SK-N-SH (cell line): Measurements from ENCODE around the gene MAN2C1. TPM values are rescaled to one million over a fixed set of nuclear protein-coding genes. Genes with fewer than 3 reads are reported as not detected.
"Not testable (repeated sequence)": the region's sequence is repeated elsewhere in the genome, so short reads cannot be mapped to it uniquely, and the experiment has no call there.

Source experiments
- CTCF ChIA-PET: fragments of 300-600, 350-600 bp; formaldehyde crosslinking; extraction: SDS; loops from one replicate; lab custom pipeline; 2021; lab: Yijun Ruan, JAX
- POLR2A ChIA-PET: fragments of 350-600 bp; sonication (Branson Sonifier 250); formaldehyde crosslinking; extraction: SDS; loops from one replicate; lab custom pipeline; 2020; ENCODE audit warnings: antibody characterized with exemption, inconsistent platforms; lab: Yijun Ruan, JAX
- DNase-seq: peaks from one replicate; pipeline ENCODE4 v3.0.0; 2012
- H2AFZ ChIP-seq: fragments of 200-600 bp; sonication (generic); 2 replicates; pipeline ENCODE4 v1.8.1; 2016; ENCODE audit warnings: antibody characterized with exemption, mild to moderate bottlenecking, low read depth
- H3F3A ChIP-seq: fragments of 200-600 bp; sonication (generic); replicated peaks from 2 replicates; pipeline ENCODE3; 2016; ENCODE audit warnings: antibody characterized with exemption, mild to moderate bottlenecking; ENCODE audit not compliant: insufficient read depth
- H3K27ac ChIP-seq, 2 experiments: fragments of 200-500 bp in 1 of 2; fragments of 200-600 bp in 1 of 2; sonication (Bioruptor generic) in 1 of 2; sonication (generic), shearing (Covaris generic) in 1 of 2; 2 replicates each; pipeline versions ENCODE4 v1.5.1 to v1.6.1; 2014 to 2016; ENCODE audit warnings: low read depth in 2 of 2, inconsistent platforms in 1 of 2, low read length in 1 of 2, mild to moderate bottlenecking in 1 of 2, mixed read lengths in 1 of 2
- H3K27me3 ChIP-seq: fragments of 200-600 bp; sonication (generic), shearing (Covaris generic); 2 replicates; pipeline ENCODE4 v1.6.1; 2016; ENCODE audit warnings: mixed run types; ENCODE audit not compliant: insufficient read depth
- H3K36me3 ChIP-seq, 2 experiments: fragments of 200-500 bp in 1 of 2; fragments of 200-600 bp in 1 of 2; sonication (Bioruptor generic) in 1 of 2; sonication (generic) in 1 of 2; replicated peaks in 1 of 2; 2 replicates each; pipeline versions ENCODE3 to v1.5.1; 2014 to 2016; ENCODE audit warnings: low read length in 1 of 2, mild to moderate bottlenecking in 1 of 2; ENCODE audit not compliant: insufficient read depth in 2 of 2, control insufficient read depth in 1 of 2
- H3K4me1 ChIP-seq, 2 experiments: fragments of 200-500 bp in 1 of 2; fragments of 200-600 bp in 1 of 2; sonication (Bioruptor generic) in 1 of 2; sonication (generic), shearing (Covaris generic) in 1 of 2; 2 replicates each; pipeline versions ENCODE4 v1.5.1 to v1.6.1; 2014 to 2016; ENCODE audit warnings: low read depth in 1 of 2, low read length in 1 of 2, mixed run types in 1 of 2; ENCODE audit not compliant: insufficient read depth in 2 of 2, control insufficient read depth in 1 of 2
- H3K4me2 ChIP-seq: fragments of 200-600 bp; sonication (generic), shearing (Covaris generic); 2 replicates; pipeline ENCODE4 v1.6.1; 2017; ENCODE audit warnings: mixed run types
- H3K4me3 ChIP-seq, 2 experiments: fragments of 200-500 bp in 1 of 2; fragments of 200-600 bp in 1 of 2; sonication (Bioruptor generic) in 1 of 2; sonication (generic), shearing (Covaris generic) in 1 of 2; 2 replicates each; pipeline versions ENCODE4 v1.5.1 to v1.8.1; 2014 to 2016; ENCODE audit warnings: low read depth in 2 of 2, inconsistent platforms in 1 of 2, low read length in 1 of 2, mild to moderate bottlenecking in 1 of 2, mixed read lengths in 1 of 2, moderate library complexity in 1 of 2
- H3K79me2 ChIP-seq: fragments of 200-600 bp; sonication (generic); 2 replicates; pipeline ENCODE4 v1.8.1; 2017; ENCODE audit warnings: mild to moderate bottlenecking; ENCODE audit not compliant: insufficient read depth
- H3K9ac ChIP-seq: fragments of 200-600 bp; sonication (generic); 2 replicates; pipeline ENCODE4 v1.6.1; 2017; ENCODE audit warnings: mixed run types
- H3K9me2 ChIP-seq: fragments of 200-600 bp; sonication (generic); 2 replicates; pipeline ENCODE4 v1.6.1; 2017; ENCODE audit warnings: mixed run types
- H3K9me3 ChIP-seq: fragments of 200-600 bp; sonication (generic); 2 replicates; pipeline ENCODE4 v1.6.1; 2017; ENCODE audit warnings: mixed run types, mild to moderate bottlenecking, moderate library complexity
- H4K20me1 ChIP-seq: fragments of 200-600 bp; sonication (generic); 2 replicates; pipeline ENCODE4 v1.6.1; 2017; ENCODE audit warnings: mild to moderate bottlenecking, mixed run types; ENCODE audit not compliant: insufficient read depth
- GABPA ChIP-seq: IDR thresholded peaks from 2 replicates; pipeline ENCODE4 v1.4.0; 2012; ENCODE audit warnings: low read depth, mild to moderate bottlenecking
- IRF3 ChIP-seq: fragments of 150-350 bp; IDR thresholded peaks from 2 replicates; pipeline ENCODE4 v1.6.1; 2016; ENCODE audit warnings: mild to moderate bottlenecking, low read depth, low read length
- MXI1 ChIP-seq: IDR thresholded peaks from 2 replicates; pipeline ENCODE4 v1.6.1; 2012; ENCODE audit warnings: mild to moderate bottlenecking, low read depth, low read length, improper control_type of control experiment
- NRF1 ChIP-seq: IDR thresholded peaks from 2 replicates; pipeline ENCODE4 v1.6.1; 2012; ENCODE audit warnings: low read depth, mild to moderate bottlenecking, low read length
- RAD21 ChIP-seq: IDR thresholded peaks from 2 replicates; pipeline ENCODE4 v1.6.1; 2012; ENCODE audit warnings: mild to moderate bottlenecking, low read length
- RCOR1 ChIP-seq: fragments of 150-350 bp; IDR thresholded peaks from 2 replicates; pipeline ENCODE4 v1.6.1; 2017; ENCODE audit warnings: antibody characterized with exemption, low read length
- RXRA ChIP-seq: IDR thresholded peaks from 2 replicates; pipeline ENCODE4 v1.4.0; 2012; ENCODE audit warnings: low read depth, mild to moderate bottlenecking, borderline replicate concordance
- TCF12 ChIP-seq: IDR thresholded peaks from 2 replicates; pipeline ENCODE4 v1.4.0; 2012
- USF2 ChIP-seq: fragments of 150-350 bp; IDR thresholded peaks from 2 replicates; pipeline ENCODE4 v1.6.1; 2017; ENCODE audit warnings: antibody characterized with exemption, low read length, low read depth, borderline replicate concordance
- WGBS: methylation state at CpG from one replicate; pipeline ENCODE4 v1.1.6; 2017; ENCODE audit warnings: low lambda C conversion rate; 5-methylcytosine and 5-hydroxymethylcytosine counted together
- polyA plus RNA-seq, 3 experiments: library from polyadenylated mRNA; depleted of rRNA; stranded (reverse); fragments of >200 nt; gene quantifications; 2 replicates each; pipeline ENCODE4 v1.2.3, GENCODE V29; 2012
- TF ChIP-seq, protein P1 (sequence below): IDR thresholded peaks from 2 replicates; pipeline ENCODE4 v1.4.0; 2012; ENCODE audit warnings: low read depth, borderline replicate concordance
- TF ChIP-seq, protein P2 (sequence below): IDR thresholded peaks from 2 replicates; pipeline ENCODE4 v1.4.0; 2012; ENCODE audit warnings: low read depth
- TF ChIP-seq, protein P3 (sequence below): IDR thresholded peaks from 2 replicates; pipeline ENCODE4 v1.6.1; 2012; ENCODE audit warnings: mild to moderate bottlenecking, low read depth, low read length, moderate library complexity

Gene MAN2C1
- polyA plus RNA-seq, 1 of the 3 experiments (the other 2 are of a cell fraction) = 132 TPM

DNA sequence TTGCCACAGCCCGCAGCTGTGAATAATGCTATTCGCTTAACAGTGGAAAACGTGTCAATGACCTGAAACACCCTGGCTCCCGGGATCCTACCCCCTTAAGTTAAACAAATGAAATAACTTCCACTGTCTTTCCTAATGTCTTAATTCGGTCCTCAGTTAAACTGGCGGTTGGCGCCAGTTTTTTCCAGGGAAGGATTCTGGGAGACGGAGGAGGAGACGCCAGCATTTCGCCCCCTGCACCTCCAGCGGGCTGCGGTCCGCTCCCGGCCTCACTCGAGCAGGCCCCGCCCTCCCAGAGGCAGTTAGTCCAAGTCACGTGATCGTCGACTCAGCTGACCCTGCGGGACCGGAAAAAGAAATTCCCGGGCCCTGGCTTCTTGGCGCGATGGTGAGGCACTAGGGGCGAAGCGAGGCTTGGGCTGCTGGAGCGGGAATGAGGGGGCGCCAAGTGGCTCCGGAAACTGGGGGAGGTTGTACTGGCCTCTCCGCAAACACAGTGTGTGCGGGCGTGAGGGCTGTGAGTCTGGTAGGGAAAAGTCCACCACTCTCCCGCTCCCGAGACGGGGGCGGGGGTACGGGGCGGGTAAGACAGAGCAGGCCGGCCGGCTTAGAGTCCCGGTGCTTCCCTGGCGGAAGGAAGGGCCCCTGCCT lies 32.6 kb downstream of the MAN2C1 start, which contains the start of gene COMMD4 (continued):
- TF ChIP-seq USF2 = peak; percentile 95
- 0 out of 2 replicates have a peak, but pooled peaks have one; percentile 43 for TF ChIP-seq RCOR1
- TF ChIP-seq, protein P1, sequence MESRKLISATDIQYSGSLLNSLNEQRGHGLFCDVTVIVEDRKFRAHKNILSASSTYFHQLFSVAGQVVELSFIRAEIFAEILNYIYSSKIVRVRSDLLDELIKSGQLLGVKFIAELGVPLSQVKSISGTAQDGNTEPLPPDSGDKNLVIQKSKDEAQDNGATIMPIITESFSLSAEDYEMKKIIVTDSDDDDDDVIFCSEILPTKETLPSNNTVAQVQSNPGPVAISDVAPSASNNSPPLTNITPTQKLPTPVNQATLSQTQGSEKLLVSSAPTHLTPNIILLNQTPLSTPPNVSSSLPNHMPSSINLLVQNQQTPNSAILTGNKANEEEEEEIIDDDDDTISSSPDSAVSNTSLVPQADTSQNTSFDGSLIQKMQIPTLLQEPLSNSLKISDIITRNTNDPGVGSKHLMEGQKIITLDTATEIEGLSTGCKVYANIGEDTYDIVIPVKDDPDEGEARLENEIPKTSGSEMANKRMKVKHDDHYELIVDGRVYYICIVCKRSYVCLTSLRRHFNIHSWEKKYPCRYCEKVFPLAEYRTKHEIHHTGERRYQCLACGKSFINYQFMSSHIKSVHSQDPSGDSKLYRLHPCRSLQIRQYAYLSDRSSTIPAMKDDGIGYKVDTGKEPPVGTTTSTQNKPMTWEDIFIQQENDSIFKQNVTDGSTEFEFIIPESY = no peak
- peak; percentile 68; the same call in 1 of the 2 replicates for TF ChIP-seq MXI1
- peak; percentile 23; the same call in 1 of the 2 replicates for TF ChIP-seq TCF12
- TF ChIP-seq IRF3 = no peak
- TF ChIP-seq, protein P2, sequence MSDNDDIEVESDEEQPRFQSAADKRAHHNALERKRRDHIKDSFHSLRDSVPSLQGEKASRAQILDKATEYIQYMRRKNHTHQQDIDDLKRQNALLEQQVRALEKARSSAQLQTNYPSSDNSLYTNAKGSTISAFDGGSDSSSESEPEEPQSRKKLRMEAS = peak; percentile 93
- no peak for TF ChIP-seq RAD21
- no peak; the same call in 1 of the 2 replicates for TF ChIP-seq RXRA
- TF ChIP-seq GABPA = peak; percentile 77
- TF ChIP-seq NRF1 = no peak

DNA sequence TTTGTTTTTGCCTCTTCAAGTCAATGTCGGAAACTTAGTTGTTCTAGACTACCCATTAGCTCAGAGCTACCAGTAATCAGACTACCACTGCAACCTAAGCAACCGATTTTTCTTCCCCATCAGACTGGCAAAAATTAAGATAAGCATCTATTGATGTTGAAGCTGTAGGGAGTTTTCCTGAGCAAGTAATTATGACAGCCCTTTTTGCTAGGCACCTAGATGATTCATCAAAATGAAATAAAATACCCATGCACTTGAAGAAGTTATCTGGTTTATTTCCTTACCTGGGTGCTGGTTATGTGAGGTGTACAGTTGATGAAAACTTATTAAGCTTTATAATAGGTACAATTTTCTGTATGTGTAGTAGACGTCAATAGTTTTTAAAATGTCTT lies 33.1 kb downstream of the MAN2C1 start:
- CTCF ChIA-PET = interaction anchor here (1.0 to 1.8 kb wide), 3 partner anchors 12 to 32 kb away, joined by 3 to 4 read pairs (median 4); partner anchors contain the start of gene NEIL1
- Histone ChIP-seq H3K9ac (peak overlapping the region; percentile 95), H3K9me3 (no peaks in the 10 kb centered on the region), H4K20me1 (no peaks in the 10 kb centered on the region), H3K4me3 (peak overlapping the region; percentile 73 to 90), H3K79me2 (peaks cover 17% of the 10 kb centered on the region), H3K9me2 (no peaks in the 10 kb centered on the region), H3F3A (no peaks in the 10 kb centered on the region), H3K4me2 (peak overlapping the region; percentile 93), H3K36me3 (peaks cover 0 to 9% of the 10 kb centered on the region in 2 experiments), H3K27me3 (no peaks in the 10 kb centered on the region), H2AFZ (peak overlapping the region; percentile 100), H3K27ac (peak overlapping the region; percentile 33 to 64; a peak in 3 of 4 replicates), H3K4me1 (peaks cover 0 to 8% of the 10 kb centered on the region in 2 experiments; a peak in 3 of 4 replicates)
- no peak for DNase-seq
- POLR2A ChIA-PET = interaction anchor here (1.0 to 1.4 kb wide), 2 partner anchors 12 to 34 kb away, joined by 6 to 7 read pairs; partner anchors contain the start of genes MAN2C1 and NEIL1
- TF ChIP-seq, protein P2 = no peak
- TF ChIP-seq TCF12 (no peak), GABPA (no peak), RAD21 (no peak), RXRA (no peak)
- TF ChIP-seq, protein P3, sequence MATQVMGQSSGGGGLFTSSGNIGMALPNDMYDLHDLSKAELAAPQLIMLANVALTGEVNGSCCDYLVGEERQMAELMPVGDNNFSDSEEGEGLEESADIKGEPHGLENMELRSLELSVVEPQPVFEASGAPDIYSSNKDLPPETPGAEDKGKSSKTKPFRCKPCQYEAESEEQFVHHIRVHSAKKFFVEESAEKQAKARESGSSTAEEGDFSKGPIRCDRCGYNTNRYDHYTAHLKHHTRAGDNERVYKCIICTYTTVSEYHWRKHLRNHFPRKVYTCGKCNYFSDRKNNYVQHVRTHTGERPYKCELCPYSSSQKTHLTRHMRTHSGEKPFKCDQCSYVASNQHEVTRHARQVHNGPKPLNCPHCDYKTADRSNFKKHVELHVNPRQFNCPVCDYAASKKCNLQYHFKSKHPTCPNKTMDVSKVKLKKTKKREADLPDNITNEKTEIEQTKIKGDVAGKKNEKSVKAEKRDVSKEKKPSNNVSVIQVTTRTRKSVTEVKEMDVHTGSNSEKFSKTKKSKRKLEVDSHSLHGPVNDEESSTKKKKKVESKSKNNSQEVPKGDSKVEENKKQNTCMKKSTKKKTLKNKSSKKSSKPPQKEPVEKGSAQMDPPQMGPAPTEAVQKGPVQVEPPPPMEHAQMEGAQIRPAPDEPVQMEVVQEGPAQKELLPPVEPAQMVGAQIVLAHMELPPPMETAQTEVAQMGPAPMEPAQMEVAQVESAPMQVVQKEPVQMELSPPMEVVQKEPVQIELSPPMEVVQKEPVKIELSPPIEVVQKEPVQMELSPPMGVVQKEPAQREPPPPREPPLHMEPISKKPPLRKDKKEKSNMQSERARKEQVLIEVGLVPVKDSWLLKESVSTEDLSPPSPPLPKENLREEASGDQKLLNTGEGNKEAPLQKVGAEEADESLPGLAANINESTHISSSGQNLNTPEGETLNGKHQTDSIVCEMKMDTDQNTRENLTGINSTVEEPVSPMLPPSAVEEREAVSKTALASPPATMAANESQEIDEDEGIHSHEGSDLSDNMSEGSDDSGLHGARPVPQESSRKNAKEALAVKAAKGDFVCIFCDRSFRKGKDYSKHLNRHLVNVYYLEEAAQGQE = no peak
- WGBS = 48% methylated on average over 3 of the region's 3 CpGs

GRCh38 chr15:75333654-75334419 lies 34.6 kb downstream of the MAN2C1 start:
- DNase-seq, H3K9me2 ChIP-seq, H3K9ac ChIP-seq, H3K9me3 ChIP-seq, H3K4me3 ChIP-seq, H3F3A ChIP-seq, H2AFZ ChIP-seq, H4K20me1 ChIP-seq, H3K36me3 ChIP-seq, H3K4me1 ChIP-seq, H3K4me2 ChIP-seq, POLR2A ChIA-PET, H3K27ac ChIP-seq, H3K27me3 ChIP-seq: not testable (repeated sequence)
- CTCF ChIA-PET = interaction anchor here (1.7 to 1.8 kb wide), 2 partner anchors 15 to 34 kb away, joined by 4 read pairs; no protein-coding TSS in a partner anchor
- WGBS = 91% methylated on average over 15 of the region's 15 CpGs
- peaks cover 17% of the 10 kb centered on the region for H3K79me2 ChIP-seq
